Measurements from ENCODE around the gene ZDHHC14. TPM values are rescaled to one million over a fixed set of nuclear protein-coding genes. Genes with fewer than 3 reads are reported as not detected.

The ZDHHC14 gene
- total RNA-seq, 2 experiments from 2014 or later = 1.1 to 1.2 TPM

DNA sequence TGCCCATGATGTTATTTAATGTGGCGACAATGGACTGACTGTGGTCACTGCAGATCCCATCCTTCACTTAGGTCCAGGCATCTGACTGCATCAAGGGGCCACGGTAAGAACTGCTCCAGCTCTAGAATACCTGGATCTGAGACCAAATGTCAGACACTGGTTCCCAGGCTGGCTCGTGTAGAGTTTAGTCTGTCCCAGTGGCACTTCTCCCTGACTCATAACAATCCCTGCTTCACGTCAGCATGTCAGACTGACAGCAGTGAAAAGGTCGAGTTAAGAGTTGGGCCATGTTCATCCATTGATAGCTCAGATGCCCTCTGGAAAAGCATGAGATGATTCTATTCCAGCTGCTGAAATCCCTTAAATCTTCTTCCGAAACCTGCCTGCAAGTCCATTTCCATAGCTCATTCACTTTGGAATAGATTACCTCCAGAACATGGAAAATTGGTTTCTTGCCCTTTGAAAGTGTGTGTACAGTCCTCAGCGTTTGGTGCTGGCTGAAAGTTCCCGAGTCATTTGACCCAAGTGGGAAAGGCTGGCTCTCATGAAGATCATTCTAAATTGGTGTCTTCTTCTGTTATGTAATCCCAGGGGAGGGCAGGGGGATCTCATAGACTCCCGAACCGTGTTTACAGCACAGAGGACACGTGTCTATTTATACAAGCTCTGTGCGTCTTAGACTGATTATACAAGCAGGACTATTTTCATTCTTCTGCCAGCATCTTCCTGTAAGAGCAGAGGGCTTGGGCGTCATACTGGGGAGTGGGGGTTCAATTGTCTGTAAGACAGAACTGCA is 160.8 kb downstream of the ZDHHC14 start:
- H3K4me3 Mint-ChIP-seq = no peak overlapping the region
- intact Hi-C loops (cut with micrococcal nuclease) = no loop called here
- H3K27me3 Mint-ChIP-seq (ENCODE audit: low read depth) = peaks cover 4% of the 10 kb centered on the region
- CTCF ChIA-PET = no interaction called here
- DNase-seq = no peak
- H3K27ac Mint-ChIP-seq = no peak overlapping the region
- peaks cover 1% of the 10 kb centered on the region for H3K36me3 Mint-ChIP-seq (ENCODE audit: low read depth)
- peaks cover 5% of the 10 kb centered on the region for H3K4me1 Mint-ChIP-seq (ENCODE audit: low read depth)
- H3K9me3 Mint-ChIP-seq = no peaks in the 10 kb centered on the region

DNA sequence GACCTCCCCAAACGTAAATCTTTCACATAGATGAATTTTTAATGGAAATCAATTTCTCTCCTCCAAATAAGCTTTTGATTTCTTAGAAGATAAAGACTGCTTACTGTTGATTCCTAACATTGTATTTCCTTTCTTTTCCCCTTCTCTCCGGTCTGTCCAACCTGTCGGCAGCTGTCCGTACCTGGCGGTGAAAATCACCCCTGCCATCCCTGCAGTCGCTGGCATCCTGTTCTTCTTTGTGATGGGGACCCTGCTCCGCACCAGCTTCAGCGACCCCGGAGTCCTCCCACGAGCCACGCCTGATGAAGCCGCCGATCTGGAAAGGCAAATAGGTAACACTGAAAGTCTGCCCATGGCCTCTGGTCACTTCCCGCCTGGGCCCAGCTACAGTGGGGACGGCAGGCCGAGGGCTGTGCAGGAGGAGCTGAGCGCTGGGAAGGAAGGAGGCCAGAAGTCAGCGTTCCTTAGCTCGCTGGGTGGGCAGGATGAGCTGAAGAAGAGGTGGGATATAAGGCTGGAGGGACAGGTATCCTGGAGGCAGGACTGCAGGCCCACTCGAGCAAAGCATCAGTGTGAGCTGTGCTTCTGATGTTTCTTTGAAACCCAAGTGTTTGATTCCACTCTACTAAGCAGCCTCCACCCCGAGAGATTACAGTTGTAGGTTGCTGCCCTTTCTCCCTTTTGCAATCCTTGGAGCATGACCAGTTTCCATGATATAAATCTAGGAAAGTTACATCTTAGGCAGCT is 161.6 kb downstream of the ZDHHC14 start:
- no peak overlapping the region for H3K4me3 Mint-ChIP-seq
- CTCF ChIA-PET = no interaction called here
- no peak for DNase-seq
- peaks cover 1% of the 10 kb centered on the region for H3K36me3 Mint-ChIP-seq (ENCODE audit: low read depth)
- intact Hi-C loops (cut with micrococcal nuclease) = no loop called here
- peaks cover 3% of the 10 kb centered on the region for H3K4me1 Mint-ChIP-seq (ENCODE audit: low read depth)
- no peaks in the 10 kb centered on the region for H3K9me3 Mint-ChIP-seq
- no peak overlapping the region for H3K27ac Mint-ChIP-seq
- H3K27me3 Mint-ChIP-seq (ENCODE audit: low read depth) = peaks cover 4% of the 10 kb centered on the region

DNA sequence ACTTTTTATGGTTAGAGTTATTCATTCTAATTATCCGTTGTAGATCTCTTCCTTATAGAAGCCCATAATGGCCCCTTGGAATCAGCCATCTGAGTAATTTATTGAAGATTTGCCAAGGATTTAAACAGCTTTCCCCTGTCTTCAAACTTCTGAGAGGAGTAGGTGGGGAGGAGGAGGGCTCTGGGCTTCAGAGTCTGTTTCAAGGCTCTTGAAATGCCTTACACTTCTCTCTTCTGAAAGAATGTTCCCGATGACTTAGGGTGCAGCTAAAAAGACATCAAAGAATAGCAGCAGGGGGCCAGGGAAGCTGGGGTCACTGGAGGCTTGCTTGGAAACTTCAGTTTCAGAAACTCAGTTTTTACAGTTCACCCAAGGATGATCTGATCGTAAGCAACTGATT is 165.3 kb downstream of the ZDHHC14 start:
- intact Hi-C loops (cut with micrococcal nuclease) = no loop called here
- Mint-ChIP-seq H3K27me3 (ENCODE audit: low read depth) (peaks cover 3% of the 10 kb centered on the region), H3K27ac (no peak overlapping the region), H3K36me3 (ENCODE audit: low read depth) (peaks cover 1% of the 10 kb centered on the region), H3K9me3 (no peaks in the 10 kb centered on the region), H3K4me3 (no peak overlapping the region), H3K4me1 (ENCODE audit: low read depth) (peaks cover 19% of the 10 kb centered on the region)
- CTCF ChIA-PET = no interaction called here
- DNase-seq = no peak

DNA sequence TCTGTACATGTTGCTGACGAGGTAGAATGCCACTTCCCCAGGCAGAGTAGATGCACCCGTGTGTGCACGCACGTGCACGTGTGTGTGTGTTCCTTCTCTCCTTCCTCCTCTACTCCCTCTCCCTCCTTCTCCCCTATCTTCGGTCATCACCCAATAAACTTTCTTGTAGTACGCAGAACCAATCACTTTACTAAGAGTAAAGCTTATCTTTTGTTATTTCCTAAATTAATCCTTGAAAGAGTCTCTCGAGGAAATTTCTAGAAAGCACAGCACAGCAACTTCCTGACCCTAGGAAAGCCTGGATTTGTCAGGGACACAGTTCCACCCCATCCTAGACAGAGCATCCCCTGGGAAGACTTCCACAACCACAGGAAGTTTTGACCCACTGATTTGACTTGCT is 166.1 kb downstream of the ZDHHC14 start:
- H3K27me3 Mint-ChIP-seq (ENCODE audit: low read depth) = peaks cover 3% of the 10 kb centered on the region
- CTCF ChIA-PET = no interaction called here

DNA sequence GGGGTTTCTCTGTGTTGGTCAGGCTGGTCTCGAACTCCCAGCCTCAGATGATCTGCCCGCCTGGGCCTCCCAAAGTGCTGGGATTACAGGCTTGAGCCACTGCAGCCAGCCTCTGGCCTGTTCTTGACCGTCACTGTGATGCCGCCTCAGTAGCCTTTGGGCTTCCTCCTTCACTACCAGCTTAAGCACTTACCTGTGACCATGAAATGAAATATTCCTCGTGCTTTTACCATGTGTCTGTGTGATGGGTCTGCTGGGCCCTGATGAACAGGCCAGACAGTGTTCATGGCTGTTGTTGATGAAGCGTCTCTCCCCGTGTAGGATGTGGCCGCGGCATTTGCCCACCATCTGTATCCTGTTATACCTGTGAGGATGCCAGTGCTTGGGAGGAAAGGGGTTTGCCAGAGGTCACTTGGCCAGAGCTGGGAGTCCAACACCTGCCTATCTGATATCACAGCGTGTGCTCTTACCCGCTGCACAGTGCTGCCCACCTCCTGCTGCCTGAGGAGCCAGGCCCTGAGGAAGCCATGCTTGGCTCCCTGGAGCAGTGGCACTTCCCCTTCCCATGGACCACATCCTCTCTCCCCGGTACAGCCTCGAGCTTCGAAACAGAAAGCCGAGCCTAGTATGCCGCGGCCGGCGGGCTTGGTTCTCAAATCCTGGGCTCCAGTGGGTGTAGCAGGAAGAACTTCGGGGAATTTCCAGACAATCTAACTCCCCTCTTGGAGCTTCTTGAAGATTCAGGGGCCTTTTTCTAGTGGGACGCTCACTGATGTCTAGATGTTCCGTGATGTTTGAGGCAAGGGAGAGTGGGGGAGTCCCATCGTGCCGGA is 167.9 kb downstream of the ZDHHC14 start:
- Mint-ChIP-seq H3K4me3 (no peak overlapping the region), H3K36me3 (ENCODE audit: low read depth) (no peaks in the 10 kb centered on the region), H3K27ac (no peak overlapping the region), H3K4me1 (ENCODE audit: low read depth) (peaks cover 19% of the 10 kb centered on the region), H3K9me3 (no peaks in the 10 kb centered on the region), H3K27me3 (ENCODE audit: low read depth) (peaks cover 3% of the 10 kb centered on the region)
- peak; percentile 29 for DNase-seq
- intact Hi-C loops (cut with micrococcal nuclease) = no loop called here
- CTCF ChIA-PET = no interaction called here

More for the DNA sequence above, 166.1 kb downstream of the ZDHHC14 start:
- Mint-ChIP-seq H3K9me3 (no peaks in the 10 kb centered on the region), H3K4me1 (ENCODE audit: low read depth) (peaks cover 19% of the 10 kb centered on the region), H3K4me3 (no peak overlapping the region), H3K27ac (no peak overlapping the region), H3K36me3 (ENCODE audit: low read depth) (peaks cover 1% of the 10 kb centered on the region)
- intact Hi-C loops (cut with micrococcal nuclease) = no loop called here
- DNase-seq = no peak

DNA sequence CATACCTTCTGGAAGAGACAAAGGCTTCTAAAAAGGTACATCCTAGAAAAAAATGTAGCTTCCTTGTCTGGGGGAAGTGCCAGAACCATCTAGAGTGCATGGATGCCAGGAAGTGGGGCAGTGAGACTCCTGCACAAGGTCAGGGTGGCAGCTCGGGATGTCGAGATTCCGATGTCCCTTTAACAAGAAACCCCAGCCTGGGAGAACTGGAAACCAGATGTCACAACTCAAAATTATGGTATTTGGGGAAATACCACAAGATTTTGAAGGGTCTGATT is 168.4 kb downstream of the ZDHHC14 start:
- CTCF ChIA-PET = no interaction called here
- no peak overlapping the region for H3K27ac Mint-ChIP-seq
- peaks cover 3% of the 10 kb centered on the region for H3K27me3 Mint-ChIP-seq (ENCODE audit: low read depth)
- H3K36me3 Mint-ChIP-seq (ENCODE audit: low read depth) = no peaks in the 10 kb centered on the region
- no peak for DNase-seq
- intact Hi-C loops (cut with micrococcal nuclease) = no loop called here
- H3K9me3 Mint-ChIP-seq = no peaks in the 10 kb centered on the region
- no peak overlapping the region for H3K4me3 Mint-ChIP-seq
- peaks cover 19% of the 10 kb centered on the region for H3K4me1 Mint-ChIP-seq (ENCODE audit: low read depth)

DNA sequence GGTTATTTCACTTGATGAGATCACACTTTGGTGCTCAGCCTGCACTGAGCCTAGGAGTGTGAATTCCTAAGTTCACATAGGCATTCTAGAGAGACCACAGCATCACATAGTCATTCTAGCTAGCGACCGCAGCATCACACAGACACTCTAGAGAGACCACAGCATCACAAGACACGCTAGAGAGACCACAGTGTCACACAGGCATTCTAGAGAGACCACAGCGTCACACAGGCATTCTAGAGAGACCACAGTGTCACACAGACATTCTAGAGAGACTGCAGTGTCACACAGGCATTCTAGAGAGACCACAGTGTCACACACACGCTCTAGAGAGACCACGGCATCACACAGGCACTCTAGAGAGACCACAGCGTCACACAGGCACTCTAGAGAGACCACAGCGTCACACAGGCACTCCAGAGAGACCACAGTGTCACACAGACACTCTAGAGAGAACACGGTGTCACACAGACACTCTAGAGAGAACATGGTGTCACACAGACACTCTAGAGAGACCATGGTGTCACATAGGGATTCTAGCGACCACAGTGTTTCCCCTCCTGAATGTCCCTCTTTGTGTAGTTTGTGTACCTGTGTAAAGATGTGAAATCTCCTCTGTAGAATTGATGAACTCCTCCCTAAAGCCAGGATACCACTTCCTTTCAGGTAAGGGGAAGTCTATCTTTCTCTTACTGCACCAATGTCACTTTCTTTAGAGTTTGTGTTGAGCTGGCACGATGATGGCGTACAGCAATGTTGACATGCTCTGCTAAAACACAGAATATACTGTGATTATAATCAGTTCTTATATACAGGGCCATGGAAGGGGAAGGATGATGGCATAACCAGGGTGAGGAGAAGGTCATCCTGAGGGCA is 169.4 kb downstream of the ZDHHC14 start:
- Mint-ChIP-seq H3K4me1 (ENCODE audit: low read depth) (peaks cover 19% of the 10 kb centered on the region), H3K4me3 (no peak overlapping the region), H3K27me3 (ENCODE audit: low read depth) (peaks cover 3% of the 10 kb centered on the region), H3K27ac (no peak overlapping the region), H3K9me3 (no peaks in the 10 kb centered on the region), H3K36me3 (ENCODE audit: low read depth) (no peaks in the 10 kb centered on the region)
- intact Hi-C loops (cut with micrococcal nuclease) = loop anchor here (1.0 kb wide), 2 partner anchors 14 to 19 kb away; no protein-coding TSS in a partner anchor
- peak; percentile 66 for DNase-seq
- CTCF ChIA-PET = interaction anchor here (0.6 kb wide), 1 partner anchor 354 kb away, joined by 3 read pairs; no protein-coding TSS in a partner anchor

DNA sequence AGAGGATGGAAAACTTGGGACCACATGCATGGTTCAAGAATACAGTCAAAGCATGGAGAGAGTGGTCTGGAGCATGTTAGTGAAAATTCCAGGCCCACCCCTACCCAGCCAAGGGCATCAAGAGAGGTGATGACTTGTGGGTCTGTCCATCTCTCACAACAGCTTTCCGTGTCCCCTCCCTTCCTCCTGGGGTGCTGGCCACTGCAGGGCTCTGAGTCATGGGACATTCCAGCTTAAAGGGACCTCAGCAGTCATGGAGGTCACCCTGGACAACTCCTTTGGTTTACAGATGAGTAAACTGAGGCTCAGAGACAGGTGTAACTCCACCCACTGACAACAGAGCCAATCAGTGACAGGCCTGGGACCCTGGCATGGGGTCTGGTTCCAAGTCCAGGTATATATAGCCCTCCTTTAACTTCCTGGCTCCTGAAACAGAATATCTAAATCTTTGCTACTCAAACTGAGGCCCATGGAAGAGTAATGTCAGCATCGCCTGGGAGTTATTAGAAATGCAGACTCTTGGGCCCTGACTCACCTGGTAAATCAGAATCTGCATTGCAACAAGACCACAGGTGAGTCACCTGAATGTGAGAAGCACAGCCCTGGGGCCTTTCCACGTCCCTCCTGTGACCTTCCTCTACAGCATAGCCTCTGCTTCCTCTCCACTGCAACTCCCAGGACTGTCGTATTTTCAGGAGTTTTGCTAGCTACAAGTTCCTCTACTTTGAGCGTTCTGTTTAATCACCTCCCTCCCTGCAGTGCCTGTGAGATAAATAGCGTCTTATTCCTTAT is 170.2 kb downstream of the ZDHHC14 start:
- CTCF ChIA-PET = interaction anchor here (0.6 kb wide), 1 partner anchor 353 kb away, joined by 3 read pairs; no protein-coding TSS in a partner anchor
- Mint-ChIP-seq H3K27me3 (ENCODE audit: low read depth) (peaks cover 3% of the 10 kb centered on the region), H3K27ac (no peak overlapping the region), H3K4me1 (ENCODE audit: low read depth) (peaks cover 19% of the 10 kb centered on the region), H3K9me3 (no peaks in the 10 kb centered on the region), H3K36me3 (ENCODE audit: low read depth) (no peaks in the 10 kb centered on the region), H3K4me3 (no peak overlapping the region)
- intact Hi-C loops (cut with micrococcal nuclease) = no loop called here
- no peak for DNase-seq

DNA sequence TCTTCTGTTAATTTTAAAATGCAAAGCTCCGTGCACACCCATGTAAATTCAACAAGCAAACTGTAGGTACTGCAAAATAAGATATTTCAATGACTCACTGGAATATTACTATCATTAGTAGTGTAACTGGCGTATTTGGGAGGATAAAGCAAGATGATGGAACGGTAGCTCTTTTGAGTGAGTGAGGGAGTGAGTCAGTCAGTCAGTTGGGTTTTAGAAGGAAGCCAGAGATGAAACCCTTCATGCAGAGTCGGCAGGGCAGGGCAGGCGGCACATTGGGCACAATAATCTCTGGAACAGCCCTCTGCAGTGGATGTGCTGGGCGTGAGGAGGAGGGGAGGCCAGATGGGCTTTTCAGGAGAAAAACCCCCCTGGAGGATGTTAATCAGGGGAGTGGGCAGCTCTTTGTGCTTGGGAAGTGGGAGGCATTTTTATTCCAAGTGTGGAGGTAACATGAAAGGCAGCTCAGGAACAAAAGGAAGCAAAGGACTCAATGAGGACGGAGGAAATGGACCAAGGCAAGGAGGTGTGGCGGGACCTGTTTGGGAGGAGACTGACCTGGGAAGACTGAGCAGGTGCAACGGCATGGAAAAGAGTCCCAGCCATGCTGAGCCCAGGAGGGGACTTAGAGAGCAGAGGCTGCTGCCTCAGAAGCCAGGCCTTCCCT is 171.2 kb downstream of the ZDHHC14 start:
- no peaks in the 10 kb centered on the region for H3K36me3 Mint-ChIP-seq (ENCODE audit: low read depth)
- intact Hi-C loops (cut with micrococcal nuclease) = no loop called here
- peaks cover 19% of the 10 kb centered on the region for H3K4me1 Mint-ChIP-seq (ENCODE audit: low read depth)
- no peak for DNase-seq
- H3K27ac Mint-ChIP-seq = no peak overlapping the region
- H3K4me3 Mint-ChIP-seq = no peak overlapping the region
- peaks cover 3% of the 10 kb centered on the region for H3K27me3 Mint-ChIP-seq (ENCODE audit: low read depth)
- CTCF ChIA-PET = no interaction called here
- no peaks in the 10 kb centered on the region for H3K9me3 Mint-ChIP-seq

DNA sequence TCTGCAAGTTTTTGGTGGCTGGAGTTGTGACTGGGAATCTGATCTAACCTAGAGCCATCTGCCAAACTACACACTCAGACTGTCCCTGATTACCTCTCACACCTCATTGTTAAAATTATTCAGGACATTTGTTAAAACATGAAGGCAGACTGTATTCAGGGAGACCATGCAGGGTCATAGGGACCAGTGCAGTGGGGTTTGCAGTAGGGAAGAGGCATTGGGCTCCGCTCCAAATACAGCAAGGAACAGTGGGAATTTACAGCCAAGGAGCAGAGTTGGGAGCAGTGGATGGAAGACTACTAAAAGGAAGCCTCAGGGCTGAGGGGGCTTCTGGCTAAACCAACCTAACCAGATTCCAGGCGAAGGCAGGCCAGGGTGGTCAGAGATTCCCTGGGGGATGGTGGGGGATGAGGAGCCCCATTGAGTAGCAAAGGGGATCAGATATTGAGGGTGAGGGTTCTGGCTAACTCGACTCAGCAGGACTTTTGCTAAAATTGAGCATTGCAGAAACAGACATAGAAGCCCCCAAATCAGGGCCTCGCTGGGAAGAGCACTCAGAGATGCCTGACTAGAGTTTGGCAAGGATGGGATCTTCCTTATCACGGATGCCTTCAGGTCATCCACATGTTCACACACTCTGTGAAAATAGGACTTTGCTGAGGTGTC is 172.0 kb downstream of the ZDHHC14 start:
- Mint-ChIP-seq H3K27ac (no peak overlapping the region), H3K4me1 (ENCODE audit: low read depth) (peaks cover 19% of the 10 kb centered on the region), H3K4me3 (no peak overlapping the region), H3K27me3 (ENCODE audit: low read depth) (peaks cover 3% of the 10 kb centered on the region), H3K9me3 (no peaks in the 10 kb centered on the region), H3K36me3 (ENCODE audit: low read depth) (no peaks in the 10 kb centered on the region)
- CTCF ChIA-PET = no interaction called here
- DNase-seq = no peak
- intact Hi-C loops (cut with micrococcal nuclease) = no loop called here
